Naive B cell (primary cell): ENCODE results near the gene PPP1R13B. TPM values are rescaled to one million over a fixed set of nuclear protein-coding genes. Genes with fewer than 3 reads are reported as not detected.
"Not testable (repeated sequence)": the region's sequence is repeated elsewhere in the genome, so short reads cannot be mapped to it uniquely, and the experiment has no call there.

Experiments
- ATAC-seq, 2 donors: fragments of 150-1000 bp; cut with Tn5 transposase; 2 replicates each; pipeline ENCODE4 v1.10.0; 2021; ENCODE audit warnings: low read depth in 2 of 2, mild to moderate bottlenecking in 2 of 2, moderate library complexity in 2 of 2
- DNase-seq: peaks from one replicate; pipeline ENCODE4 v3.0.0; 2022
- H3K27ac Mint-ChIP-seq, 6 donors: one replicate each; pipeline ENCODE4 v1.8.0; 2020 to 2022; ENCODE audit warnings: mild to moderate bottlenecking in 6 of 6, mixed read lengths in 6 of 6, moderate library complexity in 5 of 6, inconsistent platforms in 2 of 6
- H3K27me3 Mint-ChIP-seq, 3 donors: one replicate each; pipeline ENCODE4 v1.8.0; 2021 to 2022; ENCODE audit warnings: mixed read lengths in 3 of 3, mild to moderate bottlenecking in 1 of 3
- H3K36me3 Mint-ChIP-seq, 2 donors: one replicate each; pipeline ENCODE4 v1.8.0; 2020 to 2022; ENCODE audit warnings: mixed read lengths in 2 of 2, inconsistent platforms in 1 of 2, mild to moderate bottlenecking in 1 of 2
- H3K4me1 Mint-ChIP-seq, 3 donors: one replicate each; pipeline ENCODE4 v1.8.0; 2020 to 2022; ENCODE audit warnings: mixed read lengths in 3 of 3, inconsistent platforms in 1 of 3, mild to moderate bottlenecking in 1 of 3, moderate library complexity in 1 of 3
- H3K4me3 Mint-ChIP-seq, 8 donors: one replicate each; pipeline ENCODE4 v1.8.0; 2020 to 2022; ENCODE audit warnings: mild to moderate bottlenecking in 8 of 8, mixed read lengths in 8 of 8, moderate library complexity in 8 of 8, inconsistent platforms in 2 of 8
- H3K9me3 Mint-ChIP-seq, 7 donors: one replicate each; pipeline ENCODE4 v1.8.0; 2020 to 2022; ENCODE audit warnings: mixed read lengths in 7 of 7, mild to moderate bottlenecking in 5 of 7, inconsistent platforms in 2 of 7, moderate library complexity in 1 of 7
- polyA plus RNA-seq, 6 donors: library from polyadenylated mRNA; unstranded; fragments of 300-500 nt; fragmentation: Illumina TruSeq; gene quantifications; one replicate each; pipeline ENCODE4 v1.2.3, GENCODE V29; 2021; ENCODE audit warnings: low read depth in 6 of 6

The PPP1R13B gene, protein sequence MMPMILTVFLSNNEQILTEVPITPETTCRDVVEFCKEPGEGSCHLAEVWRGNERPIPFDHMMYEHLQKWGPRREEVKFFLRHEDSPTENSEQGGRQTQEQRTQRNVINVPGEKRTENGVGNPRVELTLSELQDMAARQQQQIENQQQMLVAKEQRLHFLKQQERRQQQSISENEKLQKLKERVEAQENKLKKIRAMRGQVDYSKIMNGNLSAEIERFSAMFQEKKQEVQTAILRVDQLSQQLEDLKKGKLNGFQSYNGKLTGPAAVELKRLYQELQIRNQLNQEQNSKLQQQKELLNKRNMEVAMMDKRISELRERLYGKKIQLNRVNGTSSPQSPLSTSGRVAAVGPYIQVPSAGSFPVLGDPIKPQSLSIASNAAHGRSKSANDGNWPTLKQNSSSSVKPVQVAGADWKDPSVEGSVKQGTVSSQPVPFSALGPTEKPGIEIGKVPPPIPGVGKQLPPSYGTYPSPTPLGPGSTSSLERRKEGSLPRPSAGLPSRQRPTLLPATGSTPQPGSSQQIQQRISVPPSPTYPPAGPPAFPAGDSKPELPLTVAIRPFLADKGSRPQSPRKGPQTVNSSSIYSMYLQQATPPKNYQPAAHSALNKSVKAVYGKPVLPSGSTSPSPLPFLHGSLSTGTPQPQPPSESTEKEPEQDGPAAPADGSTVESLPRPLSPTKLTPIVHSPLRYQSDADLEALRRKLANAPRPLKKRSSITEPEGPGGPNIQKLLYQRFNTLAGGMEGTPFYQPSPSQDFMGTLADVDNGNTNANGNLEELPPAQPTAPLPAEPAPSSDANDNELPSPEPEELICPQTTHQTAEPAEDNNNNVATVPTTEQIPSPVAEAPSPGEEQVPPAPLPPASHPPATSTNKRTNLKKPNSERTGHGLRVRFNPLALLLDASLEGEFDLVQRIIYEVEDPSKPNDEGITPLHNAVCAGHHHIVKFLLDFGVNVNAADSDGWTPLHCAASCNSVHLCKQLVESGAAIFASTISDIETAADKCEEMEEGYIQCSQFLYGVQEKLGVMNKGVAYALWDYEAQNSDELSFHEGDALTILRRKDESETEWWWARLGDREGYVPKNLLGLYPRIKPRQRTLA
- polyA plus RNA-seq: 1 to 10 TPM in 4 of 6 donors, under 1 TPM in 1, not detected in 1; 0.65 to 4.6 (median 1.8) TPM

DNA sequence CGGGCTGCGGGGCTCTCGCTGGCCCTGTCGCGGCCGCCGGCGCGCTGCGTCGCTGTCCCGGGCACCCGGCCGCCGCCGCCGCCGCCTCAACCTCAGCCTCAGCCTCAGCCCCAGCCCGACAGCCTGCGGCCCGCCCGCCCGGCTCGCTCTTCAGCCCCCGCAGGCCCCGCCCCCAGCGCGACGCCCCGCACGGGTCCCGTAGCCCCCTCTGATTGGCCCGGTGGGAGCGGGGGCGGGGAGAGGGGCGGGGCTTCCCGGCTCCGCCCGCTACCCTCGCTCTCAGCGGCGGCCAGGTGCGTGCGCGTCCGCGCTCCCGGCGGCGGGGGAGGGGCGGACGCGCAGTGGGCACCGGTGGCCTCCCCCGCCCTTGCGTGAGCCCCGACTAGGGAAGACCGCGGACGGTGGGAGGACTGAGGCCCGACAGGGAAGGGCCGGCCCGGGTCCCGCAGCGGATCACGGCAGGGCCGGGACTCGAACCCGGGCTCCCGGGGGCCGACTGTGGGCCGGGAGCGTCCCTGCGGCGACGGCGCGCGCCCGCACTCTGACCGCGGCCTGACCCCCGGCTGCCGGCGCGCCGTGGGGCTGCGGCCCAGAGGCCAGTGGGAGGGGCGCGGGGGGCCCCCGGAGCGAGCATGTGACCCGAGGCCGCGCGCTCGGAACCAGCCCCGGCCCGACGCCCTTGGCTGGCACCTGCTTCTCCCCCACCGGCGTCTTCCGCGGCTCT is at the start of gene PPP1R13B:
TSS of gene PPP1R13B (minus strand) at position 125 of the 724 bp plus-strand sequence. CDS start 268 bp downstream, outside the sequence.
- Mint-ChIP-seq H3K36me3 (no peaks in the 10 kb centered on the region), H3K4me3 (peak within 1 kb of the TSS; percentile 76 to 97 (median 94)), H3K27me3 (peaks cover 0 to 6% (median 0%) of the 10 kb centered on the region in 3 donors), H3K27ac (peak within 1 kb of the TSS; percentile 15 to 94 (median 88)), H3K9me3 (no peaks in the 10 kb centered on the region), H3K4me1 (peaks cover 6 to 16% (median 12%) of the 10 kb centered on the region in 3 donors)
- ATAC-seq (peak; percentile 94), DNase-seq (peak; percentile 92)

DNA sequence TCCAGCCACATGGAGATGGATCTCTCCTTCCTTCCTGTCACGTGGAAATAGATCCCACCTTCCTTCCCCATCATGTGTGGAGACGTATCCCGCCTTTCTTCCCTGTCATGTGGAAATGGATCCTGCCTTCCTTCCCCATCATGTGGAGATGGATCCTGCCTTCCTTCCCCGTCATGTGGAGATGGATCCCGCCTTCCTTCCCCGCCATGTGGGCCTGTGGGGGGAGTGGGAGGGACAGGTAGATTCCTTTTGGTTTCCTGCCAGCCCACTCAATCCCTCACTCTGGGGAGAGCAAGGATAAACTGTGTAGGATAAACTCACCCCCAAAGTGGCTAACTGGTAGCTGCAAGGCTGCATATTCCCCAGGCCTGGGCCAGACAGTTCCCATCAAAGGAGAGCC is 49.2 kb upstream of the PPP1R13B start:
- Mint-ChIP-seq H3K27me3 (peaks cover 0 to 6% (median 0%) of the 10 kb centered on the region in 3 donors), H3K9me3 (no peaks in the 10 kb centered on the region), H3K36me3 (no peaks in the 10 kb centered on the region), H3K27ac (no peak overlapping the region), H3K4me1 (peaks cover 0 to 6% (median 3%) of the 10 kb centered on the region in 3 donors), H3K4me3 (no peak overlapping the region)
- ATAC-seq (no peak), DNase-seq (no peak)

DNA sequence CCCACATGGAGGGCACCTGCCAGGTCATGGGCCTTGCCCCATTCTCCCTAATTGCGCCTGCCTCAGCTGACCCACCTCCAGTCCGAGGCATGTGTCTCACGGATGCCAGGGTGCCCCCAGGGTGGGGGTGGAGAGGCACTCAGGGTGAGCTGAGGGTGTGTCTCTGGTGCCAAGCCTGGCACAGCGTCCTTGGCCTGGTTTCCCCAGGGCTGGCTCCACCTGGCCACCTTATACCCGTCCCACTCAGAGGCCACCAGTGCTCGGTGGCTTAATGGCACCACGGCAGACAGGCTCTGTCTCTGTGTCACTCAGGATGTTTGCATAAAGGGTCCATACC is 47.3 kb upstream of the PPP1R13B start:
- no peak for ATAC-seq
- no peak overlapping the region for H3K4me3 Mint-ChIP-seq
- H3K4me1 Mint-ChIP-seq: no peaks in the 10 kb centered on the region

DNA sequence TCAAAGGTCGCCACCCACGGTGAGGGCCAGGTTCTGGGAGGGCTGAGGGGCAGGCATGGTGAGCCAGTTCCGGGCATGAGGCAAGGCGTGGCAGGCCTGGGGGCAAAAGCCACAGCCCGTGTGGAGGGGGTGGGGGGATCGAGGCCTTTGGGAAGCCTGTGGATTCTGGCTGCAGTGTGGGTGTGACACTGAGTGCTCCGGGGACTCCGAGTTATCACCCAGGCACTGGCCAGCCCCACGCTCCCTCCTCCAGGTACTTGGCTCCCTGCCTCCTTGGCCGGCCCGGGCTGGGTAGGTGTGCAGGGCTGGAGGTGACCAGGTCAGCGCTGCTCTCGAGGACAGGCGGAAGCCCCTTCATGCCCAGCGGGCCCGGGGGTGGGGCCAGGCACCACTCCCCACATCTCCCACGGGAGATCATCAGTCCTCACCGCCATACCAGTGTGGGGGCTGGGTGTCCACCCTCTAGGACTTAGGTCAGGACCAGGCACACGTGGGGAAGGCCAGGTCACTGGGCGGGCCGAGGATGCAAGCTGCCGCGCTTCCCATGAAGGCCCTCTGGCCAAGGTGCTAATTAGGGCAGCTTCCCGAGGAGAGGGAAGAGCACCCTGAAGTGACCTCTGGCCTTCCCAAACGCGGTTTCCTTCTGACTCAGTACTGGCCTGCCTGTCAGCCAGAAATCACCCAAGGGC is 46.8 kb upstream of the PPP1R13B start:
- H3K27me3 Mint-ChIP-seq: no peaks in the 10 kb centered on the region
- no peak for DNase-seq
- no peaks in the 10 kb centered on the region for H3K36me3 Mint-ChIP-seq
- no peak overlapping the region for H3K27ac Mint-ChIP-seq
- no peak overlapping the region for H3K4me3 Mint-ChIP-seq
- ATAC-seq: no peak
- no peaks in the 10 kb centered on the region for H3K4me1 Mint-ChIP-seq
- H3K9me3 Mint-ChIP-seq: no peaks in the 10 kb centered on the region

More for the DNA sequence above, 47.3 kb upstream of the PPP1R13B start:
- H3K27ac Mint-ChIP-seq: no peak overlapping the region
- no peaks in the 10 kb centered on the region for H3K9me3 Mint-ChIP-seq
- no peak for DNase-seq
- H3K27me3 Mint-ChIP-seq: peaks cover 0 to 2% (median 0%) of the 10 kb centered on the region in 3 donors
- H3K36me3 Mint-ChIP-seq: no peaks in the 10 kb centered on the region

DNA sequence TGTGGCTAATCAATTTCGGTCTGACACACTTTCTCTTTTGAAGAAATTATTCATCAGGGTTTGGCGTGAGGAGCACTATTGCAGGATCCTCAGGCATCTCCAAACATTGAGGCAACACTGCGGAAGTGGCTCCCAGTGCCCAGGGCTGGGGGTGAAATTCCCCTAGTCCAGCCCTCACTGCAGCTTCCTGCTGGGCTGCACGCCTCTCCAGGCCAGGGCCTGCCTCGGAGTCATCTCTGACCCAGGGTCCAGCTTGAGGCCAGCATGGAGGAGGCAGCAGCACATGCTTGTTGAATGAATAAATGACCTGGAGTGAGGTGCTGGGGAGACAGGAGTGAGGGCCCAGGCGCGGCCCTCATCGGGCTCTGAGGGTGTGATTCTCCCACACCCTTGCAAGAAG is 44.9 kb upstream of the PPP1R13B start:
- Mint-ChIP-seq H3K4me1 (no peaks in the 10 kb centered on the region), H3K27me3 (no peaks in the 10 kb centered on the region), H3K36me3 (no peaks in the 10 kb centered on the region), H3K27ac (no peak overlapping the region), H3K9me3 (no peaks in the 10 kb centered on the region), H3K4me3 (no peak overlapping the region)
- DNase-seq: no peak
- ATAC-seq: no peak

DNA sequence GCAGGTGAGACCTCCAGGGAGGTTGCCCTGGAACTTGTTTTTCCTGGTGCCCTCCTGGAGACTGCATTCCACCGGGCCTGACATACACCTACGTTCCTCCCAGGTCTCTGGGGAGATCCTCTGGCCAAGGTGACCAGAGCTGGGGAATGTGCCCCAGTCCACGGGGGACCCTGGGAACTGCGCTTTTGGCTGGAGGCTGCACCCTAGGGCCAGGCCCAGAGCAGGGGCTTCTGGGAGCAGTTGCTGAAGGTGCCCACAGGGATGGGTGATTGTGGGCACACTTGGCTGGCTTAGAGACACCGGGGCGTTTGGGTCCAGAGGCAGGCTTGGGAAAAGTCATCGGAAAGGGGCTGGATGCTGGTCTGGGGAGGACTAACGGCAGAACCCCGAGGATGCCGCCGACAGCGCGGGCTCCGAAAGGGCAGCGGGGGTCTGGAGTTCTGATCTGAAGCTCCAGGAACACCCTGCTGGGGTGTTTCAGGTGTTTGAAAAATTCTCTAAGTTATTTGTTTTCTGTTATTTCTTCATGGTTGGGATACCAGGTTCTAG is 44.4 kb upstream of the PPP1R13B start:
- no peak overlapping the region for H3K27ac Mint-ChIP-seq
- H3K9me3 Mint-ChIP-seq: no peaks in the 10 kb centered on the region
- no peaks in the 10 kb centered on the region for H3K4me1 Mint-ChIP-seq

DNA sequence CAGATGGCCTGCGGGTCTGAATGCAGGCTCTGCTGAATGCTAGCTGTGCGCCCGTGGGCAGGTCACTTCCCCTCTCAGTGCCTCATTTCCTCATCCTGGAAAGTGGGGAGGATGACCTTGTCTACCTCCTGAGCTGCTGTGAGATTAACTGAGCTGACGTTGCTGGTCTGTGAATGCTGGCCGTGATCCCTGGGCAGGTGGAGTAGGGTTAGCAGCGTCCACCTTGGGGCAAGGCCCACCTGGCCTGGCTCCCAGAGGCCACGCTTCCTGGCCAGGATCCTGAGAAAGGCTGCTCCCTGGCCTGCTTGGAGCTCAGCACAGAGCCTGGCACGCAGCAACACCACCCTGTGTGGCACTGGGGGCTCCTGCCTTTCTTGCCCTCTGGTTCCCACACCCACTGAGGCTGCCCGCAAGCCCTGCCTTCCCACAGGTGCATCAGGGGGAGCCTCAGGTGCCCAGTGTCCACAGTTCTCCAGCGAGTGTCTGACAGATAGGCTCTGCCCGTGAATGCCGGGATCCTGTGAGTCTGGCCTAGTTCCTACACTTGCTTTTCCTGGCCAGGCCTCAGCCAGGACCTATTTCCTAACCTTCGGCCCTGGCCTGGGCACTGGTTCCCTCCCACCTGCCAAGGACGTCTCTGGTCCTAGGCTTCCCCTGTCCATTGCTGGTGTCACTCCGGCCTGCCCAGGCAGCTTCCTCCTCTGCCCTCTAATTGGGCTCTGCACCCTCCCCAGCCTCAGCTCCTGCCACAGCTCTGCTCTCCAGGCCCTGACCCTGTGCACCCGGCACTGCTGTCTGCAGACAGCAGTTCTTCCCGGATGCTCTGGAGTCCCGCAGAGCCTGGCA is 43.7 kb upstream of the PPP1R13B start:
- H3K36me3 Mint-ChIP-seq: no peaks in the 10 kb centered on the region
- H3K9me3 Mint-ChIP-seq: no peaks in the 10 kb centered on the region
- no peak for ATAC-seq
- no peaks in the 10 kb centered on the region for H3K4me1 Mint-ChIP-seq
- no peaks in the 10 kb centered on the region for H3K27me3 Mint-ChIP-seq
- no peak for DNase-seq
- no peak overlapping the region for H3K4me3 Mint-ChIP-seq
- no peak overlapping the region for H3K27ac Mint-ChIP-seq

More for the DNA sequence above, 44.4 kb upstream of the PPP1R13B start:
- no peak overlapping the region for H3K4me3 Mint-ChIP-seq
- no peak for DNase-seq
- H3K36me3 Mint-ChIP-seq: no peaks in the 10 kb centered on the region
- ATAC-seq: no peak
- no peaks in the 10 kb centered on the region for H3K27me3 Mint-ChIP-seq

DNA sequence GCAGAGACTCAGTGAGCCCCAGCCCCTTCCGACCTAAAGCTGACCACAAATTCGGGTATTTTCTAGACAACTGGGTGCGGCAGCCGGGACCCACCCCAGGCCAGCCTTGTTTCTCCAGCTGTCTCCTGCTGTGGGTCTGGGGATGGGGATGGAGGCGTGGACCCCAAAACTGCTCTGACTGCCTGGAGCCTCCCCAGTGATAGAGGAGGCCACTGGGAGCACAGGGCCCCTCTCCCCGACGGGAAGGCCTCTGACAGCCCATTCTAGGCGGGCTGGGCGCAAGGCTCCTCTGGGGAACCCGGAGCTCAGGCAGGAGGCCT is 42.6 kb upstream of the PPP1R13B start:
- Mint-ChIP-seq H3K4me3 (no peak overlapping the region), H3K36me3 (no peaks in the 10 kb centered on the region), H3K27me3 (no peaks in the 10 kb centered on the region), H3K27ac (no peak overlapping the region), H3K9me3 (no peaks in the 10 kb centered on the region), H3K4me1 (no peaks in the 10 kb centered on the region)
- ATAC-seq (no peak), DNase-seq (no peak)

DNA sequence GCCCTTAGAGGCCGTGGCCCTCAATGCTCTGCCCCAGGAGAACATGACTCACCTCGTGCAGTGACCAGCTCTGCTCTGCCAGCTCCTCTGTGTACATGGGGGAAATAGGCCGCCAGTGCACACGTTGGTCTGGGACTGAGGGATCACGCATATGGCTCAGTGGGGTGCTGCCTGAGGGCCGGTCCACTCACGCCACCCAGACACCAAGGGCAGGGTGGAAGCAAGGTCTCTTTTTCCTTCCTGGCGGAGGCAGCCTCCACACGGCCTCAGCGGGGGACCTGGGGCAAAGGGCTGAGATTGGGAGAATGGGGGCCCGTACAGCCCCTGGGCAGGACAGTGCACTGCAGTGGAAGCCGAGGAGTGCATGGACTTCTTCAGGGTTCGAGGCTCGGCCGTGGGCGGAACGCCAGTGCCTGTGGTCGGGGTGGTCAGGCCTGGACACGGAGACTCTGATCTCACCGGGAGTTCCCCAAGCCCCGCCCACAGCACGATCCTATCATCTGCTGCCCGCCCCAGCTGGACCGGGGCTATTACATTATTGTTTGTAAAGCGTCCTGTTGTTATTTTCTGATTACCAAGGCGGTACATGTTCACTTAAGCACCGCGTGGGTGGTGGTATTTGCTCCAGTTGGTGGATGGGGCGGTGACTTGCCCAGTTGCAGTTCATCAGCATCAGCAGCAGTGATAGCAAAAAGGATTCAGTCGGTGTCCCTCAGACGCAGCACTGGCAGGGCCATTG is 42.1 kb upstream of the PPP1R13B start:
- no peak for DNase-seq
- no peaks in the 10 kb centered on the region for H3K27me3 Mint-ChIP-seq
- H3K27ac Mint-ChIP-seq: no peak overlapping the region
- no peaks in the 10 kb centered on the region for H3K9me3 Mint-ChIP-seq
- no peak for ATAC-seq
- no peaks in the 10 kb centered on the region for H3K36me3 Mint-ChIP-seq
- H3K4me3 Mint-ChIP-seq: no peak overlapping the region
- no peaks in the 10 kb centered on the region for H3K4me1 Mint-ChIP-seq

DNA sequence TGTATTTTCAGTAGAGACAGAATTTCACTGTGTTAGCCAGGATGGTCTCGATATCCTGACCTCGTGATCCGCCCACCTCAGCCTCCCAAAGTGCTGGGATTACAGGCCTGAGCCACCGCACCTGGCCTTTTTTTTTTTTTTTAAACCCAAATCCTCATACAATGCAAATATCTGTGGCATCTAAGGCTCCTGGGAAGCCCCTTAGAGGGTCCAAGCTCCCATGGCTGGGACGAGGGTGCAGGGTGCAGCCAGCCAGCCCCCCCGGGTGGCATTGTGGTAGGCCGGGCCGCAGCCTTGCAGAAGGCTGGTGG is 41.6 kb upstream of the PPP1R13B start:
- ATAC-seq, DNase-seq: not testable (repeated sequence)

DNA sequence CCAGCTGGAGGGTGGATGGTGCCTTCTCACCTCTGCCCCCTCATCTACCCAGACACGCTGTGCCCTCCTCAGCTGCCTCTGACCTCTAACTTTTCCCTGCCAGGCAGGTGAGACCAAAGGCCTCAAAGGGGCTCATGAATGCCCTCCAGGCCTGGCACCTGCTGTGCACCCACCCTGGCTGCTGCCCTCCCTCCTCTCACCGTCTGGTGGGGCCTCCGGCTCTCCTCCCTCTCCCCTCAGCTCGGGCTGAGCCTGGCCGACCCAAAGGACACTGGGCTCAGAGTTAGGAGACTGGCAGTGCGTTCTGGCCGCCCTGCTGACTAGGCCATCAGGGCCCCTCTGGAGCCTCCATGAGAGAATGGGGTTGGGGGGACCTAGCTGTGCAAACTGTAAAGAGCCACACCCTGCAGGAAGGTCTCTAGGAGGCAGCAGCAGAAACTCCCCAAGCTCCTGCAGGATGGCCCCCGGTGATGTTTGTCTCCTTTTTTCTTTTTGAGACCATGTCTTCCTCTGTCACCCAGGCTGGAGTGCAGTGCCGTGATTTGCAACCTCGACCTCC is 40.3 kb upstream of the PPP1R13B start:
- H3K27me3 Mint-ChIP-seq: peaks cover 0 to 3% (median 2%) of the 10 kb centered on the region in 3 donors
- H3K36me3 Mint-ChIP-seq: no peaks in the 10 kb centered on the region
- ATAC-seq (no peak), DNase-seq (no peak)
- no peaks in the 10 kb centered on the region for H3K9me3 Mint-ChIP-seq
- no peaks in the 10 kb centered on the region for H3K4me1 Mint-ChIP-seq
- no peak overlapping the region for H3K27ac Mint-ChIP-seq
- H3K4me3 Mint-ChIP-seq: no peak overlapping the region

More for the DNA sequence above, 41.6 kb upstream of the PPP1R13B start:
- not testable (repeated sequence) for H3K27me3 Mint-ChIP-seq, H3K36me3 Mint-ChIP-seq, H3K4me3 Mint-ChIP-seq, H3K27ac Mint-ChIP-seq, H3K4me1 Mint-ChIP-seq, H3K9me3 Mint-ChIP-seq
